Dedifferentiated amniotic fluid mesenchymal stem cell (primary cell): Measurements from ENCODE around the gene SNX19.

Experiments used
- DNase-seq: peaks from one replicate; pipeline ENCODE4 v3.0.0-alpha.2; 2016; ENCODE audit errors: extremely low spot score

SNX19 gene

GRCh38 chr11:130907229-130907628 is 9.1 kb downstream of the SNX19 start:
- no peak for DNase-seq

DNA sequence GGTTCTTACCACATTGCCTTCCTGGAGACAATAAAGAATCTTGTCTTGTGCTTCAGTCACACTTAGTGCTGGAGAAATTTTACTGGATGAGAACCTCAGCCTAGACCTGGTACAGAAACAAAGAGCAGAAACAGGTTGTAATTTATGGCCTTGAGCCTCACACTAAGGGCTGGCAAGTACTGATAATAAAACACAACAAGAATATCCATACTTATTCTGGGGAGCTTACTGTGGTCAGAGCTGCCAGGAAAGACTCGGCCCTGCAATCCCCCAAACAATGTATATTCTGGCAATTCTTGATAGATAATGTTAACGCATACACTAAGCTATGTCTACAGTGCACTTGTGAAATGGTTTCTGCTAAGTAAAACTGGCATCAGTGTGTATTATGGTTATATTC is 9.7 kb downstream of the SNX19 start:
- no peak for DNase-seq

DNA sequence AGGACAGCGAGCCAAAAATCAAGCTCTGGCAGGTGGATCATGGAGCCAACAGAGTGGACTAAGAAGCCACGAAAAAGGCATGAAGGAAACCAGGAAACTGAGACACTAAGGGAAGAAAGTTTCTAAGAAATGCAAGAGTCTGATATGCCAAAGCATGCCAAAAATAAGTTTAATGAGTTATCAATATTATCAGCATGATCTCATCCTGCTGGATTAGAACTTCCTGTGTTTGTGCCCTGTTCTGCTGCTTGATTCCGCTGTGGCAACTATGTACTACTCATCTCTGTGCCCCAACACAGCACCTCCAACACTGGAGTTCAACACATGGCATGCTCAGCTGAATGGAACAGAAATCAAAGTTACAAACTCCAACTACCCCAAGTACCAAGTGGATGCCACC is 10.8 kb downstream of the SNX19 start:
- no peak for DNase-seq

- DNase-seq: no peak
These were observed 11.9 kb downstream of the SNX19 start for GRCh38 chr11:130904380-130904779.

GRCh38 chr11:130902380-130902779 is 13.9 kb downstream of the SNX19 start:
- no peak for DNase-seq

- no peak for DNase-seq
These were observed 17.2 kb downstream of the SNX19 start for GRCh38 chr11:130899106-130899505.

GRCh38 chr11:130897262-130898182 is 18.8 kb downstream of the SNX19 start:
- no peak for DNase-seq

GRCh38 chr11:130894322-130895025 is 21.8 kb downstream of the SNX19 start:
- peak; percentile 81 for DNase-seq

- DNase-seq: no peak
These were observed 23.4 kb downstream of the SNX19 start for GRCh38 chr11:130892861-130893260.

DNA sequence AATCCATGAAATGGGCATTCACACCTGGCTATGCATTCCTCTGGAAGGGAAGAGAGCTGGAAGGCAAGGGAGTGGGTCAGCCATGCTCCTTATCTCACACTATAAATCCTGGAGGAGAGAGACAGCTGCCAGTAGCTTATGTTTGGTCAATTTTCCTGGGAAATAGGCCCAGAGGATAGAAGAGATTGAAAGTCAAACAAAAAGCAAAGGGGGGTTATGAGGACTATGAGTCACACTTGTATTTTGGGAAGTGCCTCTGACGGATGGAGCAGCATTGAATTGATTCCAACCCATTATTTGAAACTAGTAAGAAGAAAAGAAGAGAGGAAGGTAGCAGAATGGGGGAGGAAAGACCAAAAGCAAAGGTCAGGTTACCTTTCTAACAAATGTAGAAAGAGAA is 25.0 kb downstream of the SNX19 start:
- DNase-seq: no peak

GRCh38 chr11:130890039-130890745 is 26.1 kb downstream of the SNX19 start:
- DNase-seq: no peak

DNA sequence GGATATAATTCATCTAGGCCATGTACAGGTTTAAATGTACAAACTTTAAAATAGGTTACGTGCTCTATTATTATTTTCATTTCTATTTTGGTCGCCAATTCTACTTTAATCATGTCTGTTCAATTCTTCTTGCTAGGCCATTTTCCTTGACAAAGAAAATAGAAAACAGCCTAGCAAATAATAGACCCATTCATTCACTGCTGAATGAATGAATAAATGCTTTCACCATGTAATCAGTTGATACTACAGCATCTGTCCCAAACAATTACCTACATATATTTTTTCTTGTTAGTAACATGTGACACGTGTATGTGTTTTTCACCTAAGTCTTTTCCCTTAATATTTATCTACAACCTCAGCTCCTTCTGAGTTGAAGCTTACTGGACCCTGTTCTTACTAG is 27.5 kb downstream of the SNX19 start:
- DNase-seq: no peak

DNA sequence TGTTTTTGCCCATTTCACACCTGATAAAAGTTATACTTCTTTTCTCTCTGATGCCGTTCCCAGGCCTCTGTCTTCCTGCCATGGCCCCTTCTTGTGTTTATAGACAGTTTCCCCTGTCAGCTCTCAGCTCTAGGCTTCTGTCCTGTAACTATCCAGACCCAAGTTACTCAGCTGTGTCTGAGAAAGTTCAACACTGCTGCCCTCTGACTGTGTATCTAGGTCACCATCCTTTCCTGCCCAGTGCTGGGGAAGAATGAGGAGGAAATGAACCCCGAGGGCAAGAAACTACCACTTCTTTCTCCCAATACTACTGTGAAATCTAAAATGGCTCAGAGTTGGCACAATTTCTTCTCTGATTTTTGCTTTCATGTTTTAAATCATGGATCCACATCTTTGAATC is 29.6 kb downstream of the SNX19 start:
- DNase-seq: no peak

DNA sequence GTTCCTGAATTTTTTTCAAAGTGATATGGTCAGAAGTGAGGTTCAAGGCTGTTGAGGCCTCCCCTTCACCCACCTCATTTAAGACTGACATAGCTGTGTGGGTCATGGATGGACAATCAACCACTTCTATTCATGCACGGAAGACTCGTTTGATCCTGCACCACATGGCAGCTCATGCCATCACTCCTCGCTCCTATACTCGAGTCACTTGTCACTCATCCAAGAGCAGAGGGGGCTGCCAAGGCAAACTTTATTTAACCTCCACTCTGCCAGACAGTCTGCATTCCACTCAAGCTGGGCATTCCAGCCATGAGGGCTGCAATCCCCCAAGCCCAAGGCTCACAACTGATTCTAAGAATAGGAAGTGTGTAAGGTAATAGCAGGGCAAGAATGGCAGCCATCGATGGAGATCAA is 34.1 kb downstream of the SNX19 start:
- DNase-seq: no peak

- no peak for DNase-seq
These were observed 34.7 kb downstream of the SNX19 start for GRCh38 chr11:130881475-130882137.

- DNase-seq: no peak
These were observed 36.4 kb downstream of the SNX19 start for GRCh38 chr11:130879836-130880235.

DNA sequence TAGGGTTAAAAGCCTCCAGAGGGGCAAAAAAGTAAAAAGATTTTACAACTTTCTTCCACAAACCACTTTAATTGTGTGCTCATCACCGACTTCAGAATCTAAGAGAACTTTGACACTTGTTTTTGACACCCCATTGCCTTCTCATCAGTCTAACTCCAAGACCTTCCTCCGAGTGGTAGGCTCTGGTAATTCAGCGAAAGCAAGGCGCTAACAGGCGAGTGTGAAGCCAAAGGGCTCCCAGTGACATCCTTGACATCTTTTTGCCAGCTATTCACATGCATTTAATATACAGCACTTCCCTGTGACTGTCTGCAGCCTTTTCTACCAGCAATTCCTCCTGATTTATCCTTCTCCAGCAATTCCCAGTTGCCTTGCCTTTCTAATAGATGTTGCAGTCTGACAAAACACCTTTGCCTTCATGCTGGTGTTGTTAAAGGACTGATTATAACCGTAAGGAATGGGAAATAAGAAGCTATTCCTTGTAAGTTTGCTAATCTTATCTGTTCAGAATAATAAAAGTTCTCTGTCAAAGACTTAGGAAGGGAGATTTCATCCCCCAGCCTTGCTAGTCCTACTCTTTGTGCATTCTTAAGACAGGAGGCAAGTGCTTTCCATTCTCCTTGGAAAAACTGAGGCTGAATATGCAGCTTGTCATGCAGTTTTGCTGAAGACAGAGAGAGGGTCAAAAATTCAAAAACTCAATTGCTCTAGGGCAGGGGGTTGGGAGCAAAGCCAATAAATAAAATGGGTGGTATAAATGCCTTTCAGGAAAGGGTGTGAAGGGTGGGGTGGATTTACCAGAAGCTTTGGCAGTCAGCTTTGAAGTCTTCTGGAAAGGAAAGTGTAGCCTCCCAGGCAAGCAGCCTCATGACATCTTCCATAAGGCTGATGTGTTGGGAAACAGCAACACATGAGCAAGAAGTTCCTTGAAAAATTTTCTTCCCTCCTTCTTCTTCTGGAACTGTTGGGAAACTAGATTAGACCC is 39.1 kb downstream of the SNX19 start:
- no peak for DNase-seq

DNA sequence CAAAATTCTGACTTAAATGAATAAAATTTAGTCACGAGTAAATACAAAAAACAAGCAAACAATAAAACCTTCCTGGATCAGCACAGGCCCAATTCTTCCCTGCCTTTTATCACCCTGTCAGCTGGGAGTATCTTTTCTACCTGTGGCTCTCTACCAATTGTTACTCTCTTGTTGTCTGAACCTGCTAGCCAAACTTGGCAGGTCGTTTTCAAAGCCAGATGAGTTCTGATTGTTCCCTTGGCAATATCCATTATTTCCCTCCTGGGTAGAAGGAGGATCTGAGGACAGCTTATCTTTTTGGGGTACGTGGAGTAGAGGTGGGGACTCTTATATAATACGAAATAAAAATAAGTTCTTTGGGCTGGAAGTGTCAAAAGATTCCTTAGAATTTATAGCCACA is 40.2 kb downstream of the SNX19 start:
- no peak for DNase-seq

GRCh38 chr11:130874955-130875531 is 41.2 kb downstream of the SNX19 start:
- DNase-seq: no peak

DNA sequence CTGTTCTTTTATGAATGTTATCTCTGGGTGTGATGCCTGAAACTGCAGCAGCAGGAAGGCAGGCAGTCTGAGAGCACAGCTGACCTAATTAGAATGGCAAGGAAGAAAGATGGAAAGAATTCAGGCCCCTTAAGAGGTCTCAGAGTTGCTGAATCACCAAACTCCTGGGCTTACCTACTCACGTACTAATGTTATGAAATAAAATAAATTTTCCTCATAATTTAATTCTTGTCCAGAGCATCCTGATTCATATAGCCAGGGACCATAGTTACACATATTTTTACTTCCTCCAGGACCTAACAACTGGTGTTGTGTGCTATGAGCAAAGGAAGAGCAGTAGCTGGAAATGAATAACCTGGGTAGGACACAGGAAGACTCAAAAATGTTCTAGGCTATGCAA is 41.9 kb downstream of the SNX19 start:
- no peak for DNase-seq
